ENCODE data around the gene PKN2. TPM values are rescaled to one million over a fixed set of nuclear protein-coding genes. Genes with fewer than 3 reads are reported as not detected.

Gene PKN2
- total RNA-seq, 1 donor from 2014 or later, result 7.3 TPM

DNA sequence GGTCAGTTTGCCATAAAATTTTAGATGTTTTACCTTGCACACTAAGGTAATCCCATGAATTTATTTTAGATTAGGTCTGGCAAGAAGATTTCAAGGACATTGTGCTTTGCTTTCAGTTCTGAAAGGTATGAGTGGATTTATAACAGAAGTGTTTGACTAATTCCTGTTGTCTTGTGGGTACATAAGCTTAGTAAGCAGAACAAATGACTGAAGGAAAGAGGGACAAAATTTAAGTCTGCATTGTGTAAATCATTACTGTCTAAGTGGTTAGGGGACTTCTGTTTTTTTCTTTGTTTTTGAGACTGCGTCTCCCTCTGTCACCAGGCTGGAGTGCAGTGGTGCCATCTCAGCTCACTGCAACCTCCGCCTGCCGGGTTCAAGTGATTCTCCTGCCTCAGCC, 60.1 kb downstream of the PKN2 start:
- H3K27ac ChIP-seq, result no peak overlapping the region

GRCh38 chr1:88746916-88747315, 62.8 kb downstream of the PKN2 start:
- H3K36me3 ChIP-seq, result no peaks in the 10 kb centered on the region
- intact Hi-C loops (cut with DNase I), result no loop called here
- DNase-seq (ENCODE audit: low spot score in 2 of 2), result no peak
- no peak overlapping the region for H3K4me3 ChIP-seq
- no peaks in the 10 kb centered on the region for H3K4me1 ChIP-seq
- no peak overlapping the region for H3K27ac ChIP-seq
- H3K27me3 ChIP-seq, result no peaks in the 10 kb centered on the region
- H3K9me3 ChIP-seq, result no peaks in the 10 kb centered on the region
- TF ChIP-seq, protein P1, sequence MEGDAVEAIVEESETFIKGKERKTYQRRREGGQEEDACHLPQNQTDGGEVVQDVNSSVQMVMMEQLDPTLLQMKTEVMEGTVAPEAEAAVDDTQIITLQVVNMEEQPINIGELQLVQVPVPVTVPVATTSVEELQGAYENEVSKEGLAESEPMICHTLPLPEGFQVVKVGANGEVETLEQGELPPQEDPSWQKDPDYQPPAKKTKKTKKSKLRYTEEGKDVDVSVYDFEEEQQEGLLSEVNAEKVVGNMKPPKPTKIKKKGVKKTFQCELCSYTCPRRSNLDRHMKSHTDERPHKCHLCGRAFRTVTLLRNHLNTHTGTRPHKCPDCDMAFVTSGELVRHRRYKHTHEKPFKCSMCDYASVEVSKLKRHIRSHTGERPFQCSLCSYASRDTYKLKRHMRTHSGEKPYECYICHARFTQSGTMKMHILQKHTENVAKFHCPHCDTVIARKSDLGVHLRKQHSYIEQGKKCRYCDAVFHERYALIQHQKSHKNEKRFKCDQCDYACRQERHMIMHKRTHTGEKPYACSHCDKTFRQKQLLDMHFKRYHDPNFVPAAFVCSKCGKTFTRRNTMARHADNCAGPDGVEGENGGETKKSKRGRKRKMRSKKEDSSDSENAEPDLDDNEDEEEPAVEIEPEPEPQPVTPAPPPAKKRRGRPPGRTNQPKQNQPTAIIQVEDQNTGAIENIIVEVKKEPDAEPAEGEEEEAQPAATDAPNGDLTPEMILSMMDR (IDR thresholded peaks at IDR 0.05), result no peak

More for the DNA sequence above, 60.1 kb downstream of the PKN2 start:
- Histone ChIP-seq H3K27me3 (no peaks in the 10 kb centered on the region), H3K4me3 (no peak overlapping the region), H3K9me3 (no peaks in the 10 kb centered on the region), H3K4me1 (no peaks in the 10 kb centered on the region), H3K36me3 (peaks cover 0 to 2% of the 10 kb centered on the region in 2 donors)
- intact Hi-C loops (cut with DNase I), result no loop called here
- TF ChIP-seq, protein P1 (IDR thresholded peaks at IDR 0.05), result no peak
- no peak for DNase-seq (ENCODE audit: low spot score in 2 of 2)

GRCh38 chr1:88751714-88752113, 67.6 kb downstream of the PKN2 start:
- intact Hi-C loops (cut with DNase I), result no loop called here
- Histone ChIP-seq H3K27me3 (no peaks in the 10 kb centered on the region), H3K4me1 (no peaks in the 10 kb centered on the region), H3K4me3 (no peak overlapping the region), H3K9me3 (no peaks in the 10 kb centered on the region), H3K36me3 (peaks cover 0 to 5% of the 10 kb centered on the region in 2 donors), H3K27ac (no peak overlapping the region)
- TF ChIP-seq, protein P1 (IDR thresholded peaks at IDR 0.05), result no peak
- DNase-seq (ENCODE audit: low spot score in 2 of 2), result no peak

DNA sequence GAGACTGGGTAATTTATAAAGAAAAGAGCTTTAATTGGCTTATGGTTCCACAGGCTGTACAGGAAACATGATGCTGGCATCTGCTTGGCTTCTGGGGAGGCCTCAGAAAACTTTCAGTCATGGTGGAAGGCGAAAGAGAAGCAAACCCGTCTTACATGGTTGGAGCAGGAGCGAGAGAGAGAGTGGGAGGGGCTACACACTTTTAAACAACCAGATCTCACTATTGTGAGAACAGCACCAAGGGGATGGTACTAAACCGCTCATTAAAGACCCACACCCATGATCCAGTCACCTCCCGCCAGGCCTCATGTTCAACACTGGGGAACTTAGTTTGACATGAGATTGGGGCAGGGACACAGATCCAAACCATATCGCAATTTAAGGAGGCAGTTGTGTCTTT, 69.4 kb downstream of the PKN2 start:
- Histone ChIP-seq H3K9me3 (no peaks in the 10 kb centered on the region), H3K4me3 (no peak overlapping the region), H3K4me1 (no peaks in the 10 kb centered on the region), H3K27me3 (no peaks in the 10 kb centered on the region), H3K36me3 (peaks cover 0 to 5% of the 10 kb centered on the region in 2 donors), H3K27ac (no peak overlapping the region)
- TF ChIP-seq, protein P1 (IDR thresholded peaks at IDR 0.05), result no peak
- intact Hi-C loops (cut with DNase I), result no loop called here
- DNase-seq (ENCODE audit: low spot score in 2 of 2), result no peak

DNA sequence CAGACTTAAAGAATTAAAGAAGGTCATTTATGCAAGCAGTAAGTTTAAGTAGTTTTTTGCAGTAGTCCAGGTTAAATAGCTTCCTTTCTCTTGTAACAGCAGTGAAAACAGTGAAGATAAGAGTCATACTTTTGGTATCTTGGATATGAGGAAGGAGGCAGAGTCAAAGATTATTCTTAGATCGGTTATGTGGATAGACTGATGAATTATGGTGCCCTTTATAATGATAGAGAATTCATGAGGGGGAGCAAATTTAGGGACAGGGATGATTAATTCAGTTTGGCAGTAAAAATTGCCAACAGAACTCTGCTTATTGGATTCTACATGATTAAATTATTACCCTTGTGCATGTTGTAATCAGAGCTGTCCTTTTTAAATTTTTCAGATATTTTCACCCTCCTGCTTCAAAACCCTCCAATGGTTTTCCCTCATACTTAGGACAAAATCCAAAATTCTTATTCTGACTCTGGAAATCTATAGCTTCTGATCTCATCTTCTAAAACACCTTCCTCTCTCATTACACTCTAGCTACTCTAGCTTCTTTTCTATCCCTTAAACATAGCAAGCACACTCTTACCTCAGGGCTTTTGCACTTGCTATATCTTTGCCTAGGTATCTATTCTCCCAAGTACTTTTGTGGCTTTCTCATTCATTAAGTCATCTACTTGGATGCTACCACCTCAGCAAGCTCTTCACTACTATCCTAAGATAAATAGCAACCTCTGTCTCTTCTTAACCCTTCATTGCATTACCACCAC, 79.8 kb downstream of the PKN2 start:
- intact Hi-C loops (cut with DNase I), result loop anchor here (2.0 kb wide), 1 partner anchor 79 kb away; the partner anchor contains the start of gene PKN2
- Histone ChIP-seq H3K9me3 (no peaks in the 10 kb centered on the region), H3K4me3 (no peak overlapping the region), H3K36me3 (no peaks in the 10 kb centered on the region), H3K27me3 (no peaks in the 10 kb centered on the region), H3K4me1 (no peaks in the 10 kb centered on the region), H3K27ac (no peak overlapping the region)
- DNase-seq (ENCODE audit: low spot score in 2 of 2), result no peak
- TF ChIP-seq, protein P1 (IDR thresholded peaks at IDR 0.05), result no peak
